NB4 (cell line): ENCODE data around the gene MT1X.

Experiments used
- MYC ChIP-seq: IDR thresholded peaks from 2 replicates; pipeline ENCODE4 v1.6.1; 2011; ENCODE audit warnings: low read depth, low read length
- POLR2A ChIP-seq: IDR thresholded peaks from 2 replicates; pipeline ENCODE4 v1.6.1; 2011; ENCODE audit warnings: mild to moderate bottlenecking; ENCODE audit not compliant: insufficient read length; ENCODE audit errors: extremely low read depth
- TF ChIP-seq, protein P1 (sequence below): IDR thresholded peaks from one replicate; pipeline ENCODE4 v1.5.1; 2012; ENCODE audit warnings: low read depth, low read length
- TF ChIP-seq, protein P2 (sequence below): IDR thresholded peaks from 2 replicates; pipeline ENCODE4 v1.6.1; 2011; ENCODE audit warnings: low read depth, low read length

DNA sequence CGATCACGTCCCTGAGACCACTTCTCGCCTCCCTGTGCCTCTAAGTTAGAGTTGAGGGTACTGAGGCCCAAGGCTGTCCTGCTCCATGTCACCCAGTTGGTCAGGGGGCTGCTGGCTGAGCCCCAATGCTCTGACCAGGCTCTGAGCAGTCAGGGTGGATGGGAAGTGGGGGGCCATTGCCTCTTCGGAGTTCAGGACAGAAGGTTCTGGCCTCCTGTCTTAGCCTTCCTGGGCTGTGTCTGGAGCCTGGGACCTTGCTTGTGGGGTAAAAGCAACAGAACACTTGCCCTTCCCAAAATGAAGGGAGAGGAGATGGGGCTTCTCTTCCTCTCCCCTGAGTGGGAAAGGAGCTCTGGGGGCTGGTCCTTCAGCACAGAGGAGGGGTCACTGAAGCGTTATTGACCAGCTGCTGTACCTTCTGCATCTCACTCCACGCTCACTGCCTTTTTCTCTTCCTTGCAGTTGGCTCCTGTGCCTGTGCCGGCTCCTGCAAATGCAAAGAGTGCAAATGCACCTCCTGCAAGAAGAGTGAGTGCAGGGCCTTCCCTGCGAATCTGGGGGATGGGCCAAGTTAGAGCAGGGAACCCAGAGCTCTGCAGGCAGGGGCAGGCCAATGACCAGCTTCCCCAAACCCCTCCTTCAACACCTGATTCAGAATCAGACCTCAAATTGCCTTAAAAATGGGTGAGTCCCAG is 580 bp downstream of the MT1X start:
- TF ChIP-seq, protein P1, sequence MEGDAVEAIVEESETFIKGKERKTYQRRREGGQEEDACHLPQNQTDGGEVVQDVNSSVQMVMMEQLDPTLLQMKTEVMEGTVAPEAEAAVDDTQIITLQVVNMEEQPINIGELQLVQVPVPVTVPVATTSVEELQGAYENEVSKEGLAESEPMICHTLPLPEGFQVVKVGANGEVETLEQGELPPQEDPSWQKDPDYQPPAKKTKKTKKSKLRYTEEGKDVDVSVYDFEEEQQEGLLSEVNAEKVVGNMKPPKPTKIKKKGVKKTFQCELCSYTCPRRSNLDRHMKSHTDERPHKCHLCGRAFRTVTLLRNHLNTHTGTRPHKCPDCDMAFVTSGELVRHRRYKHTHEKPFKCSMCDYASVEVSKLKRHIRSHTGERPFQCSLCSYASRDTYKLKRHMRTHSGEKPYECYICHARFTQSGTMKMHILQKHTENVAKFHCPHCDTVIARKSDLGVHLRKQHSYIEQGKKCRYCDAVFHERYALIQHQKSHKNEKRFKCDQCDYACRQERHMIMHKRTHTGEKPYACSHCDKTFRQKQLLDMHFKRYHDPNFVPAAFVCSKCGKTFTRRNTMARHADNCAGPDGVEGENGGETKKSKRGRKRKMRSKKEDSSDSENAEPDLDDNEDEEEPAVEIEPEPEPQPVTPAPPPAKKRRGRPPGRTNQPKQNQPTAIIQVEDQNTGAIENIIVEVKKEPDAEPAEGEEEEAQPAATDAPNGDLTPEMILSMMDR = no peak
- TF ChIP-seq POLR2A = no peak
- TF ChIP-seq MYC = no peak
- TF ChIP-seq, protein P2, sequence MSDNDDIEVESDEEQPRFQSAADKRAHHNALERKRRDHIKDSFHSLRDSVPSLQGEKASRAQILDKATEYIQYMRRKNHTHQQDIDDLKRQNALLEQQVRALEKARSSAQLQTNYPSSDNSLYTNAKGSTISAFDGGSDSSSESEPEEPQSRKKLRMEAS = no peak
